SK-N-SH (cell line): ENCODE data around the gene TMEM213. TPM values are rescaled to one million over a fixed set of nuclear protein-coding genes. Genes with fewer than 3 reads are reported as not detected.
A peak's percentile ranks its signal among the peaks of the same experiment; 100 is the strongest.

Source experiments
- CTCF ChIA-PET: fragments of 300-600, 350-600 bp; formaldehyde crosslinking; extraction: SDS; loops from one replicate; lab custom pipeline; 2021; lab: Yijun Ruan, JAX
- POLR2A ChIA-PET: fragments of 350-600 bp; sonication (Branson Sonifier 250); formaldehyde crosslinking; extraction: SDS; loops from one replicate; lab custom pipeline; 2020; ENCODE audit warnings: antibody characterized with exemption, inconsistent platforms; lab: Yijun Ruan, JAX
- DNase-seq: peaks from one replicate; pipeline ENCODE4 v3.0.0; 2012
- H2AFZ ChIP-seq: fragments of 200-600 bp; sonication (generic); 2 replicates; pipeline ENCODE4 v1.8.1; 2016; ENCODE audit warnings: antibody characterized with exemption, mild to moderate bottlenecking, low read depth
- H3F3A ChIP-seq: fragments of 200-600 bp; sonication (generic); replicated peaks from 2 replicates; pipeline ENCODE3; 2016; ENCODE audit warnings: antibody characterized with exemption, mild to moderate bottlenecking; ENCODE audit not compliant: insufficient read depth
- H3K27ac ChIP-seq, 2 experiments: fragments of 200-500 bp in 1 of 2; fragments of 200-600 bp in 1 of 2; sonication (Bioruptor generic) in 1 of 2; sonication (generic), shearing (Covaris generic) in 1 of 2; 2 replicates each; pipeline versions ENCODE4 v1.5.1 to v1.6.1; 2014 to 2016; ENCODE audit warnings: low read depth in 2 of 2, inconsistent platforms in 1 of 2, low read length in 1 of 2, mild to moderate bottlenecking in 1 of 2, mixed read lengths in 1 of 2
- H3K27me3 ChIP-seq: fragments of 200-600 bp; sonication (generic), shearing (Covaris generic); 2 replicates; pipeline ENCODE4 v1.6.1; 2016; ENCODE audit warnings: mixed run types; ENCODE audit not compliant: insufficient read depth
- H3K36me3 ChIP-seq, 2 experiments: fragments of 200-500 bp in 1 of 2; fragments of 200-600 bp in 1 of 2; sonication (Bioruptor generic) in 1 of 2; sonication (generic) in 1 of 2; replicated peaks in 1 of 2; 2 replicates each; pipeline versions ENCODE3 to v1.5.1; 2014 to 2016; ENCODE audit warnings: low read length in 1 of 2, mild to moderate bottlenecking in 1 of 2; ENCODE audit not compliant: insufficient read depth in 2 of 2, control insufficient read depth in 1 of 2
- H3K4me1 ChIP-seq, 2 experiments: fragments of 200-500 bp in 1 of 2; fragments of 200-600 bp in 1 of 2; sonication (Bioruptor generic) in 1 of 2; sonication (generic), shearing (Covaris generic) in 1 of 2; 2 replicates each; pipeline versions ENCODE4 v1.5.1 to v1.6.1; 2014 to 2016; ENCODE audit warnings: low read depth in 1 of 2, low read length in 1 of 2, mixed run types in 1 of 2; ENCODE audit not compliant: insufficient read depth in 2 of 2, control insufficient read depth in 1 of 2
- H3K4me2 ChIP-seq: fragments of 200-600 bp; sonication (generic), shearing (Covaris generic); 2 replicates; pipeline ENCODE4 v1.6.1; 2017; ENCODE audit warnings: mixed run types
- H3K4me3 ChIP-seq, 2 experiments: fragments of 200-500 bp in 1 of 2; fragments of 200-600 bp in 1 of 2; sonication (Bioruptor generic) in 1 of 2; sonication (generic), shearing (Covaris generic) in 1 of 2; 2 replicates each; pipeline versions ENCODE4 v1.5.1 to v1.8.1; 2014 to 2016; ENCODE audit warnings: low read depth in 2 of 2, inconsistent platforms in 1 of 2, low read length in 1 of 2, mild to moderate bottlenecking in 1 of 2, mixed read lengths in 1 of 2, moderate library complexity in 1 of 2
- H3K79me2 ChIP-seq: fragments of 200-600 bp; sonication (generic); 2 replicates; pipeline ENCODE4 v1.8.1; 2017; ENCODE audit warnings: mild to moderate bottlenecking; ENCODE audit not compliant: insufficient read depth
- H3K9ac ChIP-seq: fragments of 200-600 bp; sonication (generic); 2 replicates; pipeline ENCODE4 v1.6.1; 2017; ENCODE audit warnings: mixed run types
- H3K9me2 ChIP-seq: fragments of 200-600 bp; sonication (generic); 2 replicates; pipeline ENCODE4 v1.6.1; 2017; ENCODE audit warnings: mixed run types
- H3K9me3 ChIP-seq: fragments of 200-600 bp; sonication (generic); 2 replicates; pipeline ENCODE4 v1.6.1; 2017; ENCODE audit warnings: mixed run types, mild to moderate bottlenecking, moderate library complexity
- H4K20me1 ChIP-seq: fragments of 200-600 bp; sonication (generic); 2 replicates; pipeline ENCODE4 v1.6.1; 2017; ENCODE audit warnings: mild to moderate bottlenecking, mixed run types; ENCODE audit not compliant: insufficient read depth
- CHD2 ChIP-seq: fragments of 150-350 bp; IDR thresholded peaks from 2 replicates; pipeline ENCODE4 v1.6.1; 2018; ENCODE audit warnings: low read length; ENCODE audit not compliant: partially characterized antibody
- EP300 ChIP-seq, 2 experiments: IDR thresholded peaks; 2 replicates each; pipeline versions ENCODE4 v1.4.0 to v1.6.1; 2012; ENCODE audit warnings: borderline replicate concordance in 1 of 2, low read depth in 1 of 2, low read length in 1 of 2
- EZH2phosphoT487 ChIP-seq: fragments of 200-600 bp; sonication (generic); IDR thresholded peaks from 2 replicates; pipeline ENCODE4 v1.6.1; 2017; ENCODE audit warnings: low read depth, mixed run types, mild to moderate bottlenecking, antibody characterized with exemption, moderate library complexity, borderline replicate concordance
- RCOR1 ChIP-seq: fragments of 150-350 bp; IDR thresholded peaks from 2 replicates; pipeline ENCODE4 v1.6.1; 2017; ENCODE audit warnings: antibody characterized with exemption, low read length
- RFX5 ChIP-seq: IDR thresholded peaks from 2 replicates; pipeline ENCODE4 v1.6.1; 2012; ENCODE audit warnings: mild to moderate bottlenecking, improper control_type of control experiment, low read length
- RXRA ChIP-seq: IDR thresholded peaks from 2 replicates; pipeline ENCODE4 v1.4.0; 2012; ENCODE audit warnings: low read depth, mild to moderate bottlenecking, borderline replicate concordance
- TAF1 ChIP-seq: IDR thresholded peaks from 2 replicates; pipeline ENCODE4 v1.6.1; 2012; ENCODE audit warnings: low read depth, mild to moderate bottlenecking, low read length, moderate library complexity, borderline replicate concordance
- TEAD4 ChIP-seq: IDR thresholded peaks from 2 replicates; pipeline ENCODE4 v1.4.0; 2012; ENCODE audit warnings: mild to moderate bottlenecking, borderline replicate concordance; ENCODE audit not compliant: insufficient read depth
- YY1 ChIP-seq: IDR thresholded peaks from 2 replicates; pipeline ENCODE4 v1.4.0; 2012; ENCODE audit warnings: low read depth, mild to moderate bottlenecking
- WGBS: methylation state at CpG from one replicate; pipeline ENCODE4 v1.1.6; 2017; ENCODE audit warnings: low lambda C conversion rate; 5-methylcytosine and 5-hydroxymethylcytosine counted together
- polyA plus RNA-seq, 3 experiments: library from polyadenylated mRNA; depleted of rRNA; stranded (reverse); fragments of >200 nt; gene quantifications; 2 replicates each; pipeline ENCODE4 v1.2.3, GENCODE V29; 2012
- TF ChIP-seq, protein P1 (sequence below): IDR thresholded peaks from 2 replicates; pipeline ENCODE4 v1.4.0; 2012; ENCODE audit warnings: low read depth, borderline replicate concordance
- TF ChIP-seq, protein P2 (sequence below): fragments of 200-600 bp; sonication (generic); IDR thresholded peaks from 2 replicates; pipeline ENCODE4 v1.6.1; 2017; ENCODE audit warnings: antibody characterized with exemption, mild to moderate bottlenecking, moderate library complexity
- TF ChIP-seq, protein P3 (sequence below): IDR thresholded peaks from 2 replicates; pipeline ENCODE4; 2012
- TF ChIP-seq, protein P4 (sequence below): IDR thresholded peaks from 2 replicates; pipeline ENCODE4 v1.4.0; 2012; ENCODE audit warnings: low read depth, borderline replicate concordance

Gene TMEM213
- polyA plus RNA-seq, 1 of the 3 experiments (the other 2 are of a cell fraction) = not detected

DNA sequence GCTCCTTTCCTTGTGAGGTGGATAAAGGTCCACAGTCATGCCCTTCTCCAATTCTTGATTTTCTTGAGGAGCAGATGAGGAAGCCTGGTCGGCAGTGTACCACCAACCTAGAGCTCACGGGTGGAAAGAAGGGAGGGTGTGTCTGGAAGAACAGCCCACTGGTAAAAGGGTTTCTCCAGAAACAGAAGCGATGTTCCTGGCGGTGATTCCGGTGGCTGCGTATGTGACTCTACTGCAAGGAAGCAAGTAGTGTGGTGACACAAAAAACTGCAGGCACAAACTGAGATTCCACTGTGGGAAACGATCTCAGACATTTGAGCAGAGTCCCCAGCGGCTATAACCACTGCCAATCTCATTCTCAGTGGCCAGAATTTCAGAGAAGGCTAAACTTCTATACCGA, 66.1 kb downstream of the TMEM213 start:
- H3K9me3 ChIP-seq = no peaks in the 10 kb centered on the region
- H3K79me2 ChIP-seq = no peaks in the 10 kb centered on the region
- TF ChIP-seq RXRA = no peak
- TF ChIP-seq TEAD4 = no peak
- TF ChIP-seq EP300 (IDR thresholded peaks at IDR 0.05; ENCODE audit: borderline replicate concordance in 1 of 2, low read depth in 1 of 2, low read length in 1 of 2) = no peak
- TF ChIP-seq TAF1 = no peak
- TF ChIP-seq CHD2 = no peak
- TF ChIP-seq, protein P1, sequence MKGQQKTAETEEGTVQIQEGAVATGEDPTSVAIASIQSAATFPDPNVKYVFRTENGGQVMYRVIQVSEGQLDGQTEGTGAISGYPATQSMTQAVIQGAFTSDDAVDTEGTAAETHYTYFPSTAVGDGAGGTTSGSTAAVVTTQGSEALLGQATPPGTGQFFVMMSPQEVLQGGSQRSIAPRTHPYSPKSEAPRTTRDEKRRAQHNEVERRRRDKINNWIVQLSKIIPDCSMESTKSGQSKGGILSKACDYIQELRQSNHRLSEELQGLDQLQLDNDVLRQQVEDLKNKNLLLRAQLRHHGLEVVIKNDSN = no peak
- TF ChIP-seq, protein P2, sequence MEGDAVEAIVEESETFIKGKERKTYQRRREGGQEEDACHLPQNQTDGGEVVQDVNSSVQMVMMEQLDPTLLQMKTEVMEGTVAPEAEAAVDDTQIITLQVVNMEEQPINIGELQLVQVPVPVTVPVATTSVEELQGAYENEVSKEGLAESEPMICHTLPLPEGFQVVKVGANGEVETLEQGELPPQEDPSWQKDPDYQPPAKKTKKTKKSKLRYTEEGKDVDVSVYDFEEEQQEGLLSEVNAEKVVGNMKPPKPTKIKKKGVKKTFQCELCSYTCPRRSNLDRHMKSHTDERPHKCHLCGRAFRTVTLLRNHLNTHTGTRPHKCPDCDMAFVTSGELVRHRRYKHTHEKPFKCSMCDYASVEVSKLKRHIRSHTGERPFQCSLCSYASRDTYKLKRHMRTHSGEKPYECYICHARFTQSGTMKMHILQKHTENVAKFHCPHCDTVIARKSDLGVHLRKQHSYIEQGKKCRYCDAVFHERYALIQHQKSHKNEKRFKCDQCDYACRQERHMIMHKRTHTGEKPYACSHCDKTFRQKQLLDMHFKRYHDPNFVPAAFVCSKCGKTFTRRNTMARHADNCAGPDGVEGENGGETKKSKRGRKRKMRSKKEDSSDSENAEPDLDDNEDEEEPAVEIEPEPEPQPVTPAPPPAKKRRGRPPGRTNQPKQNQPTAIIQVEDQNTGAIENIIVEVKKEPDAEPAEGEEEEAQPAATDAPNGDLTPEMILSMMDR = no peak
- TF ChIP-seq, protein P3, sequence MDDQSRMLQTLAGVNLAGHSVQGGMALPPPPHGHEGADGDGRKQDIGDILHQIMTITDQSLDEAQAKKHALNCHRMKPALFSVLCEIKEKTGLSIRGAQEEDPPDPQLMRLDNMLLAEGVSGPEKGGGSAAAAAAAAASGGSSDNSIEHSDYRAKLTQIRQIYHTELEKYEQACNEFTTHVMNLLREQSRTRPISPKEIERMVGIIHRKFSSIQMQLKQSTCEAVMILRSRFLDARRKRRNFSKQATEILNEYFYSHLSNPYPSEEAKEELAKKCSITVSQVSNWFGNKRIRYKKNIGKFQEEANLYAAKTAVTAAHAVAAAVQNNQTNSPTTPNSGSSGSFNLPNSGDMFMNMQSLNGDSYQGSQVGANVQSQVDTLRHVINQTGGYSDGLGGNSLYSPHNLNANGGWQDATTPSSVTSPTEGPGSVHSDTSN = no peak
- TF ChIP-seq EZH2phosphoT487 = no peak
- TF ChIP-seq, protein P4, sequence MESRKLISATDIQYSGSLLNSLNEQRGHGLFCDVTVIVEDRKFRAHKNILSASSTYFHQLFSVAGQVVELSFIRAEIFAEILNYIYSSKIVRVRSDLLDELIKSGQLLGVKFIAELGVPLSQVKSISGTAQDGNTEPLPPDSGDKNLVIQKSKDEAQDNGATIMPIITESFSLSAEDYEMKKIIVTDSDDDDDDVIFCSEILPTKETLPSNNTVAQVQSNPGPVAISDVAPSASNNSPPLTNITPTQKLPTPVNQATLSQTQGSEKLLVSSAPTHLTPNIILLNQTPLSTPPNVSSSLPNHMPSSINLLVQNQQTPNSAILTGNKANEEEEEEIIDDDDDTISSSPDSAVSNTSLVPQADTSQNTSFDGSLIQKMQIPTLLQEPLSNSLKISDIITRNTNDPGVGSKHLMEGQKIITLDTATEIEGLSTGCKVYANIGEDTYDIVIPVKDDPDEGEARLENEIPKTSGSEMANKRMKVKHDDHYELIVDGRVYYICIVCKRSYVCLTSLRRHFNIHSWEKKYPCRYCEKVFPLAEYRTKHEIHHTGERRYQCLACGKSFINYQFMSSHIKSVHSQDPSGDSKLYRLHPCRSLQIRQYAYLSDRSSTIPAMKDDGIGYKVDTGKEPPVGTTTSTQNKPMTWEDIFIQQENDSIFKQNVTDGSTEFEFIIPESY = no peak
- no peak for TF ChIP-seq RCOR1
- TF ChIP-seq YY1 = no peak
- no peak for TF ChIP-seq RFX5
- no peak overlapping the region for H3K4me3 ChIP-seq
- no peak overlapping the region for H3K4me2 ChIP-seq
- H3K27ac ChIP-seq = peak overlapping the region in 1 of 2 experiments; percentile 77; a peak in 2 of 4 replicates
- H3K4me1 ChIP-seq = no peaks in the 10 kb centered on the region; a peak in 1 of 4 replicates
- no peak overlapping the region for H2AFZ ChIP-seq
- H3K9me2 ChIP-seq = no peaks in the 10 kb centered on the region
- CTCF ChIA-PET = no interaction called here
- H3F3A ChIP-seq = peaks cover 5% of the 10 kb centered on the region
- over 99% methylated on average over 9 of the region's 9 CpGs for WGBS
- peaks cover 26 to 50% of the 10 kb centered on the region in 2 experiments for H3K36me3 ChIP-seq
- POLR2A ChIA-PET = interaction anchor here (0.8 kb wide), 1 partner anchor 137 kb away, joined by 3 read pairs; no protein-coding TSS in a partner anchor
- peak overlapping the region; percentile 1; the same call in 1 of the 2 replicates for H3K9ac ChIP-seq
- H3K27me3 ChIP-seq = no peaks in the 10 kb centered on the region
- no peaks in the 10 kb centered on the region for H4K20me1 ChIP-seq
- DNase-seq = no peak
